Stomach (tissue), 9 donors: ENCODE data around the gene LARGE1. TPM values are rescaled to one million over a fixed set of nuclear protein-coding genes. Genes with fewer than 3 reads are reported as not detected.

Experiments used
- DNase-seq, 2 donors: peaks; one replicate each; pipeline versions ENCODE4 v3.0.0 to v3.0.0-alpha.2; 2013 to 2019
- H3K27ac ChIP-seq, 5 donors: fragments of 200-600 bp in 4 of 5; sonication (generic) in 4 of 5; one replicate each; pipeline ENCODE4 v1.5.1; 2013 to 2019; ENCODE audit warnings: mild to moderate bottlenecking in 1 of 5, moderate library complexity in 1 of 5
- H3K27me3 ChIP-seq, 3 donors: fragments of 200-600 bp; sonication (generic); one replicate each; pipeline ENCODE4 v1.5.1; 2017 to 2019; ENCODE audit warnings: mixed run types in 1 of 3
- H3K36me3 ChIP-seq, 4 donors: fragments of 200-600 bp; sonication (generic); 1 replicate in 3 of 4; 2 replicates in 1 of 4; pipeline ENCODE4 v1.5.1; 2016 to 2019
- H3K4me1 ChIP-seq, 4 donors: fragments of 200-600 bp; sonication (generic); one replicate each; pipeline ENCODE4 v1.5.1; 2016 to 2019
- H3K4me3 ChIP-seq, 4 donors: fragments of 200-600 bp; sonication (generic) in 3 of 4; one replicate each; pipeline ENCODE4 v1.5.1; 2016 to 2019; ENCODE audit warnings: mild to moderate bottlenecking in 1 of 4
- H3K9me3 ChIP-seq, 4 donors: fragments of 200-600 bp; sonication (generic); one replicate each; pipeline ENCODE4 v1.5.1; 2016 to 2019
- CTCF ChIP-seq, 7 experiments: fragments of 450-650 bp in 4 of 7; fragments of 200-600 bp in 3 of 7; sonication (generic) in 3 of 7; IDR thresholded peaks; one replicate each; pipeline ENCODE4 v1.5.1; 2016 to 2019; ENCODE audit warnings: antibody characterized with exemption in 7 of 7, control low read depth in 2 of 7, mild to moderate bottlenecking in 1 of 7
- EP300 ChIP-seq: sonication (generic); formaldehyde crosslinking; IDR thresholded peaks from one replicate; pipeline ENCODE4 v1.6.1; 2017; ENCODE audit warnings: antibody characterized with exemption
- POLR2A ChIP-seq, 4 donors: fragments of 450-650 bp; IDR thresholded peaks; one replicate each; pipeline ENCODE4 v1.6.1; 2016; ENCODE audit warnings: antibody characterized with exemption in 4 of 4, control low read depth in 2 of 4, mild to moderate bottlenecking in 1 of 4, moderate library complexity in 1 of 4
- POLR2AphosphoS5 ChIP-seq, 3 donors: sonication (generic); formaldehyde crosslinking; IDR thresholded peaks; one replicate each; pipeline ENCODE4 v1.6.1; 2016; ENCODE audit warnings: antibody characterized with exemption in 3 of 3
- WGBS, 5 donors: extraction: QIAGEN DNeasy Blood & Tissue Kit in 3 of 5; methylation state at CpG; one replicate each; pipeline versions ENCODE4 v1.1.5 to v1.1.7; 2013 to 2018; 5-methylcytosine and 5-hydroxymethylcytosine counted together
- intact Hi-C: fragments of 100-400 bp; cut with DNase I; formaldehyde crosslinking; loops from one replicate; pipeline ENCODE4 v1.15.1; 2023; ENCODE audit warnings: low total_unique reads
- polyA plus RNA-seq, 3 donors: library from polyadenylated mRNA; stranded (reverse); fragments of 200-250 nt; gene quantifications; one replicate each; pipeline ENCODE4 v1.2.3, GENCODE V29; 2013
- total RNA-seq, 5 donors: library from RNA; depleted of rRNA; stranded (reverse); fragments of >200 nt; gene quantifications; one replicate each; pipeline versions ENCODE4 v1.1.0 to v1.2.3, GENCODE V29; 2014 to 2016
- donor health status: healthy with polysubstance abuse.
- donor health status: Bipolar disorder and iron deficiency.
- donor health status: healthy.

Gene LARGE1
- total and polyA plus RNA-seq, 8 donors: 3.5 to 110 (median 51.6) TPM

- Histone ChIP-seq H3K27ac (peak overlapping the region in 3 of 5 donors; percentile 29 to 67 (median 37)), H3K4me3 (no peak overlapping the region), H3K27me3 (no peaks in the 10 kb centered on the region), H3K36me3 (peaks cover 0 to 40% (median 26%) of the 10 kb centered on the region in 4 donors), H3K9me3 (no peaks in the 10 kb centered on the region), H3K4me1 (peaks cover 0 to 40% (median 14%) of the 10 kb centered on the region in 4 donors)
- peak; percentile 69 to 76 for DNase-seq
- intact Hi-C loops: no loop called here
- TF ChIP-seq POLR2AphosphoS5 (IDR thresholded peaks at IDR 0.05) (peak in 2 of 3 donors; percentile 40 to 56), POLR2A (IDR thresholded peaks at IDR 0.05) (no peak)
- WGBS, 5 donors: 57 to 82% (median 68%) methylated on average over 10 of the region's 10 CpGs
These were observed 582.8 kb downstream of the LARGE1 start for GRCh38 chr22:33337524-33337923.

GRCh38 chr22:33335611-33336279, 584.5 kb downstream of the LARGE1 start:
- Histone ChIP-seq H3K27me3 (no peaks in the 10 kb centered on the region), H3K27ac (peak overlapping the region in 3 of 5 donors; percentile 7 to 67 (median 48)), H3K36me3 (peaks cover 0 to 40% (median 26%) of the 10 kb centered on the region in 4 donors), H3K4me3 (no peak overlapping the region), H3K9me3 (no peaks in the 10 kb centered on the region), H3K4me1 (peaks cover 0 to 40% (median 14%) of the 10 kb centered on the region in 4 donors)
- intact Hi-C loops: no loop called here
- TF ChIP-seq EP300: no peak
- no peak for TF ChIP-seq POLR2AphosphoS5 (IDR thresholded peaks at IDR 0.05)
- TF ChIP-seq CTCF (IDR thresholded peaks at IDR 0.05): no peak
- no peak for TF ChIP-seq POLR2A (IDR thresholded peaks at IDR 0.05)
- DNase-seq: peak in 1 of 2 donors; percentile 23
- 69 to 80% (median 72%) methylated on average over 6 of the region's 6 CpGs for WGBS, 5 donors

GRCh38 chr22:33332538-33332937, 587.7 kb downstream of the LARGE1 start:
- WGBS, 5 donors: 31 to 83% (median 39%) methylated on average over 3 of the region's 3 CpGs
- H3K9me3 ChIP-seq: no peaks in the 10 kb centered on the region
- no peak overlapping the region for H3K4me3 ChIP-seq
- DNase-seq: peak; percentile 31 to 42
- intact Hi-C loops: no loop called here
- H3K4me1 ChIP-seq: peaks cover 0 to 60% (median 17%) of the 10 kb centered on the region in 4 donors
- H3K36me3 ChIP-seq: peaks cover 0 to 37% (median 24%) of the 10 kb centered on the region in 4 donors
- no peak for TF ChIP-seq EP300
- no peak for TF ChIP-seq CTCF (IDR thresholded peaks at IDR 0.05)
- TF ChIP-seq POLR2AphosphoS5 (IDR thresholded peaks at IDR 0.05): no peak
- TF ChIP-seq POLR2A (IDR thresholded peaks at IDR 0.05): no peak
- H3K27me3 ChIP-seq: no peaks in the 10 kb centered on the region
- H3K27ac ChIP-seq: no peak overlapping the region

GRCh38 chr22:33331017-33331416, 589.3 kb downstream of the LARGE1 start:
- Histone ChIP-seq H3K4me3 (no peak overlapping the region), H3K9me3 (no peaks in the 10 kb centered on the region), H3K27ac (no peak overlapping the region), H3K27me3 (no peaks in the 10 kb centered on the region), H3K36me3 (peaks cover 0 to 24% (median 19%) of the 10 kb centered on the region in 4 donors), H3K4me1 (peaks cover 0 to 45% (median 14%) of the 10 kb centered on the region in 4 donors)
- no peak for TF ChIP-seq EP300
- TF ChIP-seq POLR2AphosphoS5 (IDR thresholded peaks at IDR 0.05): no peak
- no peak for TF ChIP-seq POLR2A (IDR thresholded peaks at IDR 0.05)
- no peak for TF ChIP-seq CTCF (IDR thresholded peaks at IDR 0.05)
- WGBS, 5 donors: 85 to 96% (median 92%) methylated on average over 1 of the region's 1 CpG
- intact Hi-C loops: no loop called here
- no peak for DNase-seq

GRCh38 chr22:33330534-33330933, 589.7 kb downstream of the LARGE1 start:
- Histone ChIP-seq H3K36me3 (peaks cover 0 to 20% (median 17%) of the 10 kb centered on the region in 4 donors), H3K27me3 (no peaks in the 10 kb centered on the region), H3K4me3 (no peak overlapping the region), H3K9me3 (no peaks in the 10 kb centered on the region), H3K4me1 (peaks cover 0 to 40% (median 11%) of the 10 kb centered on the region in 4 donors), H3K27ac (no peak overlapping the region)
- intact Hi-C loops: no loop called here
- 87 to 94% (median 91%) methylated on average over 2 of the region's 2 CpGs for WGBS, 5 donors
- TF ChIP-seq EP300 (no peak), POLR2AphosphoS5 (IDR thresholded peaks at IDR 0.05) (no peak), POLR2A (IDR thresholded peaks at IDR 0.05) (no peak), CTCF (IDR thresholded peaks at IDR 0.05) (no peak)
- DNase-seq: no peak
